Calu3 (cell line): ENCODE measurements around the gene PPP2R2C. TPM values are rescaled to one million over a fixed set of nuclear protein-coding genes. Genes with fewer than 3 reads are reported as not detected.

Experiments used
- BruUV-seq: library from RNA; stranded (reverse); fragments of 400-500 nt; replicated peaks from 2 replicates; lab custom pipeline; 2021; lab: Mats Ljungman, UMichigan
- CTCF ChIA-PET: fragments of 300-600 bp; sonication (Branson Sonifier 250); formaldehyde crosslinking; loops from one replicate; lab custom pipeline; 2022; ENCODE audit warnings: antibody characterized with exemption; lab: Charles Lee
- DNase-seq: peaks from one replicate; pipeline ENCODE4 v3.0.0; 2022
- H3K27ac Mint-ChIP-seq: one replicate; pipeline ENCODE4 v1.8.0; 2022; ENCODE audit warnings: mixed read lengths; ENCODE audit not compliant: unreplicated experiment
- H3K27me3 Mint-ChIP-seq: one replicate; pipeline ENCODE4 v1.8.0; 2022; ENCODE audit warnings: mixed read lengths; ENCODE audit not compliant: unreplicated experiment
- H3K36me3 Mint-ChIP-seq: one replicate; pipeline ENCODE4 v1.8.0; 2022; ENCODE audit warnings: mild to moderate bottlenecking, moderate library complexity, mixed read lengths; ENCODE audit not compliant: insufficient read depth, unreplicated experiment
- H3K4me1 Mint-ChIP-seq: one replicate; pipeline ENCODE4 v1.8.0; 2022; ENCODE audit warnings: mild to moderate bottlenecking, low read depth, mixed read lengths; ENCODE audit not compliant: unreplicated experiment
- H3K4me3 Mint-ChIP-seq: one replicate; pipeline ENCODE4 v1.8.0; 2022; ENCODE audit warnings: mild to moderate bottlenecking, low read depth, moderate library complexity, mixed read lengths; ENCODE audit not compliant: unreplicated experiment
- H3K9me3 Mint-ChIP-seq: one replicate; pipeline ENCODE4 v1.8.0; 2022; ENCODE audit warnings: low read depth, mixed read lengths; ENCODE audit not compliant: unreplicated experiment
- intact Hi-C: fragments of 100-400 bp; cut with micrococcal nuclease; formaldehyde crosslinking; loops from one replicate; pipeline ENCODE4 v1.10.0; 2022; ENCODE audit not compliant: unreplicated experiment
- total RNA-seq: library from RNA; stranded (reverse); gene quantifications from 2 replicates; pipeline ENCODE4 v1.2.3, GENCODE V29; 2022
- TF ChIP-seq, protein P1 (sequence below): fragments of 200-600 bp; IDR thresholded peaks from one replicate; pipeline ENCODE4 v1.8.0; 2022; ENCODE audit warnings: antibody characterized with exemption; ENCODE audit not compliant: unreplicated experiment

Gene PPP2R2C
- total RNA-seq, 1 experiment from 2014 or later, result 9.4 TPM

DNA sequence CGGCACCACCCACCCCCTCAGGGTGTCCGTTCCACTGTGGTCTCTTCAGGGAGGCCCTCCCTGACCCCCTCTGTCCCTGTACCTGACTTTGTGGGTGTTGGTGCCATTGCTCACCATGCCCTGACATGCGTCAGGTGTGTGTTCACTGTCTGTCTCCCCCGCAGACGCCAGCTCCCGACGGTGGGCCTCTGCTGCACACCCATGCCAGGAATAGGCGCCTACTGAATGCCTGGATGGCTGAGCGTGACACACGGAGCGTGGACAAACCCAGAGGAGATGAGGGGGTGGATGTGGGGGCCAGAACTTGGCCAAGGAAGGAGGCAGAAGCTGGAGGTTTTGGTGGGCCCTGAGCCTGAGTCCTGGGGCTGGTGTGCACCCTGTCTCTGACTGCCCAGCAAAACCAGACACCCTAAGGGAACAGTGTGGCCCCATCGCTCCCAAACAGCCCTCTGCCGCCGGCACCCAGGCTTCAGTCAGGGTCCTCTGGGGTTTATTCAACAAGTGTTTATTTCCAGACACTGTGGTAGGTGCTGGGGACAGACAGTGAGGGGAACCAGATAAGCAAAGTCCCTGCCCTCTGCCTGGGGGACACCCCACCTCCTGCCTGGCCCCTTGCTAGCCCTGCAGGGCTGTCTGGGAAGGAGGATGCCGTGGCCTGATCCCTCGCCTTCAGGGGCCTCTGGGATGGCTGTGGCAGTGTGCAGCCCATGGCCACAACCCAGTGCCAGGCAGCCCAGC is 125.9 kb downstream of the PPP2R2C start:
- H3K9me3 Mint-ChIP-seq, result no peaks in the 10 kb centered on the region
- no peak for DNase-seq
- no peaks in the 10 kb centered on the region for H3K4me1 Mint-ChIP-seq
- no peak overlapping the region for H3K27ac Mint-ChIP-seq
- CTCF ChIA-PET, result interaction anchor here (0.6 kb wide), 1 partner anchor 293 kb away, joined by 4 read pairs; no protein-coding TSS in a partner anchor
- intact Hi-C loops, result no loop called here
- TF ChIP-seq, protein P1, sequence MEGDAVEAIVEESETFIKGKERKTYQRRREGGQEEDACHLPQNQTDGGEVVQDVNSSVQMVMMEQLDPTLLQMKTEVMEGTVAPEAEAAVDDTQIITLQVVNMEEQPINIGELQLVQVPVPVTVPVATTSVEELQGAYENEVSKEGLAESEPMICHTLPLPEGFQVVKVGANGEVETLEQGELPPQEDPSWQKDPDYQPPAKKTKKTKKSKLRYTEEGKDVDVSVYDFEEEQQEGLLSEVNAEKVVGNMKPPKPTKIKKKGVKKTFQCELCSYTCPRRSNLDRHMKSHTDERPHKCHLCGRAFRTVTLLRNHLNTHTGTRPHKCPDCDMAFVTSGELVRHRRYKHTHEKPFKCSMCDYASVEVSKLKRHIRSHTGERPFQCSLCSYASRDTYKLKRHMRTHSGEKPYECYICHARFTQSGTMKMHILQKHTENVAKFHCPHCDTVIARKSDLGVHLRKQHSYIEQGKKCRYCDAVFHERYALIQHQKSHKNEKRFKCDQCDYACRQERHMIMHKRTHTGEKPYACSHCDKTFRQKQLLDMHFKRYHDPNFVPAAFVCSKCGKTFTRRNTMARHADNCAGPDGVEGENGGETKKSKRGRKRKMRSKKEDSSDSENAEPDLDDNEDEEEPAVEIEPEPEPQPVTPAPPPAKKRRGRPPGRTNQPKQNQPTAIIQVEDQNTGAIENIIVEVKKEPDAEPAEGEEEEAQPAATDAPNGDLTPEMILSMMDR, result no peak
- BruUV-seq, result no TSS peak
- H3K36me3 Mint-ChIP-seq, result no peaks in the 10 kb centered on the region
- no peak overlapping the region for H3K4me3 Mint-ChIP-seq
- H3K27me3 Mint-ChIP-seq, result no peaks in the 10 kb centered on the region

DNA sequence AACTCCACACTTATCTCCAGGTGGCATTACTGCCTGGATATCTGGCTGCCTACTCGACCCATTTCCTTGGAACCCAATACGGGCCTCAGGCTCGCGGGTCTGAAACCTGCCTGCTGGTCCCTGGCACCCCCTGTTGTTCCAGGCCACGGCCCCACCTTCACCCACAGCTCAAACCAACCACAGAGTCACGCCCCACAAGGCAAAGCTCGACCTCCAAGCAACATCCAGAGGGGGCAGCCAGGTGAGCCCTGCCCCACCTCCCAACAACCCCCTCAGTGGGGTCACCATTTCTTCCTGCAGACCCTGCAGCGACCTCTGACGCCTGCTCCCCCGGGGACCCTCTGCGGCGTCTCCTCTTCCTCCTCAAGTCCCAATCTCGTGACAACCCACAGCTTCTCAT is 126.5 kb downstream of the PPP2R2C start:
- CTCF ChIA-PET, result interaction anchor here (0.6 kb wide), 1 partner anchor 292 kb away, joined by 4 read pairs; no protein-coding TSS in a partner anchor
- intact Hi-C loops, result loop anchor here (2.0 kb wide), 1 partner anchor 81 kb away; no protein-coding TSS in a partner anchor
- Mint-ChIP-seq H3K4me3 (no peak overlapping the region), H3K27ac (no peak overlapping the region), H3K36me3 (no peaks in the 10 kb centered on the region), H3K27me3 (peaks cover 3% of the 10 kb centered on the region), H3K4me1 (no peaks in the 10 kb centered on the region), H3K9me3 (no peaks in the 10 kb centered on the region)
- no peak for DNase-seq
- no TSS peak for BruUV-seq
- TF ChIP-seq, protein P1, result no peak

DNA sequence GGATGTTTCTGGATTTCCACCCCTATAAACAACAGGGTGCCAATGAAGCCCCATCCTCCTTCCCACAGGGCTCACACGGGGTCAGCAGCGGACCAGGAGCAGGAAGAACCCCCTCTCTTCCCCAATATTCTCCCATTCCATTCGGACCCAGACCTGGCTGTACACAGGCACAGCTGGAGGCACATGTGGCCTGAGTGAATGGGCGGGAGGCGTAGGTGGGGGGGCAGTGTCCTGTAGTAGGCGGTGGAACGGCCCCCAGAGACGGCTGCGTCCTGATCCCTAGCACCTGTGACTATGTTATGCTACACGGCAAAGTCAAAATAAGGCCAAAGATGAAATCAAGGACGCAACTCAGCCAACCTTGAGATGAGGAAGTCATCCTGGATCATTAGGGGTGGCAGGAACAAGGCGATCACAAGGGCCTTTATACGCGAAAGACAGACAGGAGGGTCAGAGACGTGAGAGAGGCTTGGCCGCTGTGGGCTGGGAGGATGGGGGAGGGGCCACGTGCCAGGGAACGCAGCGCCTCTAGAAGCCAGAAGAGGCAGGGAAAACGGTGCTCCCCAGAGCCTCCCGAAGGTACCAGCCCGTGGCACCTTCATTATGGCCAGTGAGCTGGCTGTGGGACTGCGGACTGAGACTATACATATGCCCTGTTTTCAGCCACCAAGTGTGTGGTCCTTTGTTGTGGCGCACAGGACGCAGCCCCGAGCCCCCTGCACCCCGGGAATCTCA is 127.2 kb downstream of the PPP2R2C start:
- no peak for DNase-seq
- TF ChIP-seq, protein P1, result no peak
- no peaks in the 10 kb centered on the region for H3K36me3 Mint-ChIP-seq
- BruUV-seq, result no TSS peak
- intact Hi-C loops, result loop anchor here (2.0 kb wide), 1 partner anchor 82 kb away; no protein-coding TSS in a partner anchor
- no peaks in the 10 kb centered on the region for H3K9me3 Mint-ChIP-seq
- H3K4me1 Mint-ChIP-seq, result no peaks in the 10 kb centered on the region
- H3K27ac Mint-ChIP-seq, result no peak overlapping the region
- CTCF ChIA-PET, result interaction anchor here (1.7 kb wide), 1 partner anchor 201 kb away, joined by 6 read pairs; no protein-coding TSS in a partner anchor
- H3K27me3 Mint-ChIP-seq, result peaks cover 9% of the 10 kb centered on the region
- H3K4me3 Mint-ChIP-seq, result no peak overlapping the region

DNA sequence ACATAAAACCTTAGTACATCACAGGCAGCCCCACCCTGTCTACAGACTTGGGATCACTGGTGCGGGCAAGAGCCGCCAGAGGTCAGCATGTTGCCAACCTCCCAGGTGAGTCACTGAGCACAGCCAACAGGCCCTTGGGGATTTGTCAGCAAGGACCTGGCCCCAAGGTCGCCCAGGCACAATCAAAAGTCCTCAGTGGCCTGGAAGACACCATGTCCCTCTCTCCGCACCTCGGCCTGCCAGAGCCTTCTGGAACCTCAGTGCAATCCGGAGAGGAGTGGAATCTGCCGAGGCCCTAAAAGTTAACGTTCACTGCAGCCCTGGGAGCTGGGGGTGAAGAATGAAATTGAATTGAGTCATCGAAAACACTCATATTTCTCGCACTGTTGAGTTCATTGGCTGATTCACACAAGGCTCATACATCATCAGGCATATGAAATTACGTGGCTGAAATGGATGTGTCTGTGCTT is 128.4 kb downstream of the PPP2R2C start:
- Mint-ChIP-seq H3K27me3 (peaks cover 21% of the 10 kb centered on the region), H3K4me3 (no peak overlapping the region), H3K27ac (no peak overlapping the region), H3K36me3 (no peaks in the 10 kb centered on the region), H3K9me3 (no peaks in the 10 kb centered on the region), H3K4me1 (no peaks in the 10 kb centered on the region)
- TF ChIP-seq, protein P1, result no peak
- CTCF ChIA-PET, result interaction anchor here (0.6 to 1.7 kb wide), 3 partner anchors 13 to 202 kb away, joined by 3 to 6 read pairs (median 5); no protein-coding TSS in a partner anchor
- no TSS peak for BruUV-seq
- DNase-seq, result peak; percentile 68
- intact Hi-C loops, result loop anchor here (2.0 to 5.0 kb wide), 2 partner anchors 83 to 203 kb away; no protein-coding TSS in a partner anchor
